ENCODE results near the gene HSPA12B.

HSPA12B gene

GRCh38 chr20:3744037-3744436 is 11.6 kb downstream of the HSPA12B start:
- no peak for TF ChIP-seq CTCF (IDR thresholded peaks at IDR 0.05; ENCODE audit: low read depth, low read length)
- TF ChIP-seq MYC (IDR thresholded peaks at IDR 0.05; ENCODE audit: low read depth, low read length): no peak
- no peak for TF ChIP-seq MAX (IDR thresholded peaks at IDR 0.05; ENCODE audit: low read depth, low read length)
- TF ChIP-seq POLR2A (IDR thresholded peaks at IDR 0.05; ENCODE audit: extremely low read depth, insufficient read length): no peak
- no peak for DNase-seq (ENCODE audit: low read depth)
- H3K4me3 ChIP-seq (ENCODE audit: low read depth, low read length): no peak overlapping the region

GRCh38 chr20:3744806-3745685 is 12.6 kb downstream of the HSPA12B start:
- DNase-seq (ENCODE audit: low read depth): peak; percentile 87
- no peak overlapping the region for H3K4me3 ChIP-seq (ENCODE audit: low read depth, low read length)
- TF ChIP-seq CTCF (IDR thresholded peaks at IDR 0.05; ENCODE audit: low read depth, low read length): peak; percentile 2
- no peak for TF ChIP-seq MAX (IDR thresholded peaks at IDR 0.05; ENCODE audit: low read depth, low read length)
- TF ChIP-seq MYC (IDR thresholded peaks at IDR 0.05; ENCODE audit: low read depth, low read length): no peak
- TF ChIP-seq POLR2A (IDR thresholded peaks at IDR 0.05; ENCODE audit: extremely low read depth, insufficient read length): no peak

- DNase-seq (ENCODE audit: low read depth): no peak
- H3K4me3 ChIP-seq (ENCODE audit: low read depth, low read length): no peak overlapping the region
- TF ChIP-seq MYC (IDR thresholded peaks at IDR 0.05; ENCODE audit: low read depth, low read length) (no peak), POLR2A (IDR thresholded peaks at IDR 0.05; ENCODE audit: extremely low read depth, insufficient read length) (no peak), MAX (IDR thresholded peaks at IDR 0.05; ENCODE audit: low read depth, low read length) (no peak), CTCF (IDR thresholded peaks at IDR 0.05; ENCODE audit: low read depth, low read length) (no peak)
Observed at GRCh38 chr20:3745686-3746173, 13.2 kb downstream of the HSPA12B start.

GRCh38 chr20:3747471-3747870 is 15.0 kb downstream of the HSPA12B start:
- no peak overlapping the region for H3K4me3 ChIP-seq (ENCODE audit: low read depth, low read length)
- no peak for DNase-seq (ENCODE audit: low read depth)
- TF ChIP-seq MYC (IDR thresholded peaks at IDR 0.05; ENCODE audit: low read depth, low read length): no peak
- no peak for TF ChIP-seq POLR2A (IDR thresholded peaks at IDR 0.05; ENCODE audit: extremely low read depth, insufficient read length)
- TF ChIP-seq MAX (IDR thresholded peaks at IDR 0.05; ENCODE audit: low read depth, low read length): no peak
- TF ChIP-seq CTCF (IDR thresholded peaks at IDR 0.05; ENCODE audit: low read depth, low read length): no peak

- DNase-seq (ENCODE audit: low read depth): no peak
- TF ChIP-seq MYC (IDR thresholded peaks at IDR 0.05; ENCODE audit: low read depth, low read length): no peak
- no peak for TF ChIP-seq POLR2A (IDR thresholded peaks at IDR 0.05; ENCODE audit: extremely low read depth, insufficient read length)
- no peak for TF ChIP-seq MAX (IDR thresholded peaks at IDR 0.05; ENCODE audit: low read depth, low read length)
- TF ChIP-seq CTCF (IDR thresholded peaks at IDR 0.05; ENCODE audit: low read depth, low read length): no peak
- H3K4me3 ChIP-seq (ENCODE audit: low read depth, low read length): no peak overlapping the region
Observed at GRCh38 chr20:3748073-3748472, 15.6 kb downstream of the HSPA12B start.

All from NB4 (cell line).